OCI-LY7 (cell line): Measurements from ENCODE around the gene RFX7. TPM values are rescaled to one million over a fixed set of nuclear protein-coding genes. Genes with fewer than 3 reads are reported as not detected.

Experiments used
- BruUV-seq: library from RNA; stranded (reverse); fragments of 400-500 nt; replicated peaks from 2 replicates; lab custom pipeline; 2021; lab: Mats Ljungman, UMichigan
- CTCF ChIA-PET: fragments of 300-600 bp; sonication (Branson Sonifier 250); formaldehyde crosslinking; loops from one replicate; lab custom pipeline; 2022; ENCODE audit warnings: antibody characterized with exemption; ENCODE audit not compliant: unreplicated experiment; lab: Charles Lee
- POLR2A ChIA-PET: fragments of 300-600 bp; sonication (Branson Sonifier 250); formaldehyde crosslinking; loops from one replicate; lab custom pipeline; 2022; ENCODE audit warnings: antibody characterized with exemption; lab: Charles Lee
- DNase-seq: peaks from one replicate; pipeline ENCODE4 v3.0.0-alpha.2; 2015; ENCODE audit warnings: low spot score
- H2AFZ ChIP-seq: fragments of 200-600 bp; sonication (generic), shearing (Covaris generic); 2 replicates; pipeline ENCODE4 v1.6.1; 2014; ENCODE audit warnings: mild to moderate bottlenecking, antibody characterized with exemption, low read length, moderate library complexity
- H3K27ac ChIP-seq: fragments of 200-600 bp; sonication (generic); 2 replicates; pipeline ENCODE4 v1.5.1; 2014; ENCODE audit warnings: mixed run types, low read depth, mild to moderate bottlenecking, moderate library complexity, low read length, inconsistent platforms; ENCODE audit not compliant: poor library complexity, severe bottlenecking
- H3K36me3 ChIP-seq: fragments of 200-600 bp; sonication (generic); 2 replicates; pipeline ENCODE4 v1.6.1; 2014; ENCODE audit warnings: mild to moderate bottlenecking, antibody characterized with exemption, low read length, moderate library complexity, mixed read lengths; ENCODE audit not compliant: insufficient read depth
- H3K4me1 ChIP-seq: fragments of 200-600 bp; sonication (generic); 2 replicates; pipeline ENCODE4 v1.5.1; 2014; ENCODE audit warnings: mild to moderate bottlenecking, low read length; ENCODE audit not compliant: insufficient read depth, poor library complexity, severe bottlenecking
- H3K4me2 ChIP-seq: fragments of 200-600 bp; sonication (generic); 2 replicates; pipeline ENCODE4 v1.6.1; 2014; ENCODE audit warnings: mild to moderate bottlenecking, low read length
- H3K4me3 ChIP-seq: fragments of 200-600 bp; sonication (generic); 2 replicates; pipeline ENCODE4 v1.5.1; 2014; ENCODE audit warnings: mild to moderate bottlenecking, low read depth, low read length; ENCODE audit not compliant: poor library complexity, severe bottlenecking
- H3K79me2 ChIP-seq: fragments of 200-600 bp; sonication (generic); 2 replicates; pipeline ENCODE4 v1.6.1; 2016; ENCODE audit warnings: low read depth, mild to moderate bottlenecking, low read length, moderate library complexity, mixed read lengths; ENCODE audit not compliant: insufficient read depth
- H3K9me2 ChIP-seq: fragments of 200-600 bp; sonication (generic); 2 replicates; pipeline ENCODE4 v1.6.1; 2016; ENCODE audit warnings: mild to moderate bottlenecking, low read length, mixed read lengths; ENCODE audit not compliant: insufficient read depth
- H3K9me3 ChIP-seq: fragments of 200-600 bp; sonication (generic); 2 replicates; pipeline ENCODE4 v1.6.1; 2014; ENCODE audit warnings: mild to moderate bottlenecking, mixed run types, low read length, mixed read lengths
- H4K20me1 ChIP-seq: fragments of 200-600 bp; sonication (generic); 2 replicates; pipeline ENCODE4 v1.6.1; 2014; ENCODE audit warnings: mild to moderate bottlenecking, antibody characterized with exemption, low read length, moderate library complexity, mixed read lengths; ENCODE audit not compliant: insufficient read depth
- CTCF ChIP-seq: fragments of 200-600 bp; sonication (generic); conservative IDR thresholded peaks from 2 replicates; pipeline ENCODE4 v1.5.1; 2014; ENCODE audit warnings: mild to moderate bottlenecking, antibody characterized with exemption, low read length, moderate library complexity, mixed read lengths
- EZH2phosphoT487 ChIP-seq: fragments of 200-600 bp; sonication (generic); IDR thresholded peaks from 2 replicates; pipeline ENCODE4 v1.6.1; 2018; ENCODE audit warnings: low read depth, borderline replicate concordance, mild to moderate bottlenecking, mixed run types, antibody characterized with exemption, low read length, moderate library complexity, mixed read lengths
- intact Hi-C: fragments of 100-400 bp; cut with micrococcal nuclease; formaldehyde crosslinking; loops from one replicate; pipeline ENCODE4 v1.10.0; 2022; ENCODE audit not compliant: unreplicated experiment
- total RNA-seq, 2 experiments: library from RNA; depleted of rRNA in 1 of 2; stranded (reverse); fragments of >200 nt in 1 of 2; shearing (Covaris generic) in 1 of 2; gene quantifications; 2 replicates each; pipeline ENCODE4 v1.2.3, GENCODE V29; 2014 to 2022

Gene RFX7
- total RNA-seq, 2 experiments from 2014 or later = 10.3 to 33.9 TPM

GRCh38 chr15:56199038-56199437 lies 44.6 kb downstream of the RFX7 start:
- no peaks in the 10 kb centered on the region for H3K36me3 ChIP-seq
- ChIA-PET CTCF (no interaction called here), POLR2A (interaction anchor here (0.6 to 1.7 kb wide), 3 partner anchors 12 to 51 kb away, joined by 3 to 4 read pairs (median 3); no protein-coding TSS in a partner anchor)
- no peak for DNase-seq
- no peak overlapping the region for H3K4me3 ChIP-seq
- intact Hi-C loops = no loop called here
- peaks cover under 1% of the 10 kb centered on the region; the same call in 1 of the 2 replicates for H4K20me1 ChIP-seq
- H3K27ac ChIP-seq = no peak overlapping the region
- H2AFZ ChIP-seq = no peak overlapping the region
- peaks cover 82% of the 10 kb centered on the region; the same call in 1 of the 2 replicates for H3K79me2 ChIP-seq
- H3K4me2 ChIP-seq = no peak overlapping the region
- H3K4me1 ChIP-seq = no peaks in the 10 kb centered on the region
- BruUV-seq = no TSS peak
- H3K9me2 ChIP-seq = no peaks in the 10 kb centered on the region
- no peaks in the 10 kb centered on the region for H3K9me3 ChIP-seq
- TF ChIP-seq CTCF = no peak
- no peak for TF ChIP-seq EZH2phosphoT487

GRCh38 chr15:56194035-56194434 lies 49.6 kb downstream of the RFX7 start:
- intact Hi-C loops = no loop called here
- H3K4me1 ChIP-seq = no peaks in the 10 kb centered on the region
- no peaks in the 10 kb centered on the region for H3K9me2 ChIP-seq
- POLR2A ChIA-PET = interaction anchor here (1.0 kb wide), 1 partner anchor 10 kb away, joined by 3 read pairs; no protein-coding TSS in a partner anchor
- H3K4me2 ChIP-seq = no peak overlapping the region
- peaks cover 91% of the 10 kb centered on the region; the same call in 1 of the 2 replicates for H3K79me2 ChIP-seq
- TF ChIP-seq EZH2phosphoT487 = no peak
- TF ChIP-seq CTCF = no peak
- H3K4me3 ChIP-seq = no peak overlapping the region
- H3K27ac ChIP-seq = no peak overlapping the region
- no peaks in the 10 kb centered on the region for H3K9me3 ChIP-seq
- no TSS peak for BruUV-seq
- H3K36me3 ChIP-seq = no peaks in the 10 kb centered on the region
- peaks cover 15% of the 10 kb centered on the region; the same call in 1 of the 2 replicates for H4K20me1 ChIP-seq
- CTCF ChIA-PET = no interaction called here
- no peak overlapping the region for H2AFZ ChIP-seq
- no peak for DNase-seq

- Histone ChIP-seq H3K9me2 (no peaks in the 10 kb centered on the region), H4K20me1 (peaks cover 15% of the 10 kb centered on the region; the same call in 1 of the 2 replicates), H3K36me3 (no peaks in the 10 kb centered on the region), H2AFZ (no peak overlapping the region), H3K4me1 (no peaks in the 10 kb centered on the region), H3K9me3 (no peaks in the 10 kb centered on the region), H3K4me2 (no peak overlapping the region), H3K27ac (no peak overlapping the region), H3K4me3 (no peak overlapping the region), H3K79me2 (peaks cover 88% of the 10 kb centered on the region; the same call in 1 of the 2 replicates)
- ChIA-PET POLR2A (interaction anchor here (1.4 kb wide), 1 partner anchor 12 kb away, joined by 3 read pairs; no protein-coding TSS in a partner anchor), CTCF (no interaction called here)
- no peak for TF ChIP-seq EZH2phosphoT487
- no peak for TF ChIP-seq CTCF
- no peak for DNase-seq
- BruUV-seq = no TSS peak
- intact Hi-C loops = no loop called here
Observed at GRCh38 chr15:56192659-56193442, 50.8 kb downstream of the RFX7 start.
